HG03342 (cell line): Measurements from ENCODE around the gene PRAME.
"Not testable (repeated sequence)": the region's sequence is repeated elsewhere in the genome, so short reads cannot be mapped to it uniquely, and the experiment has no call there.

ENCODE experiments used
- ATAC-seq: cut with Tn5 transposase; IDR thresholded peaks from one replicate; pipeline ENCODE4 v1.9.1; 2021; ENCODE audit warnings: mild to moderate bottlenecking, moderate library complexity; ENCODE audit not compliant: unreplicated experiment

PRAME gene

GRCh38 chr22:22581524-22581923, 22.5 kb upstream of the PRAME start:
- not testable (repeated sequence) for ATAC-seq

- ATAC-seq = no peak
Measured at GRCh38 chr22:22579869-22580604, 21.0 kb upstream of the PRAME start.

DNA sequence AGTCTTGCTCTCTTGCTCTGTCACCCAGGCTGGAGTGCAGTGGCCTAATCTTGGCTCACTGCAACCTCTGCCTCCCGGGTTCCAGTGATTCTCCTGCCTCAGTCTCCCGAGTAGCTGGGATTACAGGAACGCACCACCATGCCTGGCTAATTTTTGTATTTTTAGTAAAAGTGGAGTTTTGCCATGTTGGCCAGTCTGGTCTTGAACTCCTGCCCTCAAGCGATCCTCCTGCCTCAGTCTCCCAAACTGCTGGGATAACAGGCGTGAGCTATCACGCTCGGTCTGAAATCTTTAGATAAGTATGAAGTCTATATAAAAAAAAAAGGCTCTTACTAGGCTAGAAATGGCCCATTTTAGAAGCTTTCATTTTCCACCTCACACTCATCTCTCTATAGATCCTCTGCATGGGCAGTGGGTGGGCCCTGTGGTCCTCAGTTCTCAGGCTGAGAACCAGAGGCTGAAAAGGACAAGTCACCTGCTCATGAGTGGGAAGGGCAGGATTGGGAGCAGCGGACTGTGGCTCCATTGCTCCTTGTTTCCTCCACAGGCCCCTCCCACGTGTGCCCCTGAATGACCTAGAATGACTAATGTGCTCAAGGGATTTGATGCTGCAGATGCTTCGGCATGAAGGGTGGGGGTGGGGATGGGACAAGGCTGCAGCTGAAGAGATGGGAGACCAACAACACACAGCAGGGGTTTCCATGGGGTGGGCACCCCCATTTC, 19.8 kb upstream of the PRAME start:
- no peak for ATAC-seq

- ATAC-seq = no peak
Measured at GRCh38 chr22:22576989-22577427, 17.9 kb upstream of the PRAME start.

DNA sequence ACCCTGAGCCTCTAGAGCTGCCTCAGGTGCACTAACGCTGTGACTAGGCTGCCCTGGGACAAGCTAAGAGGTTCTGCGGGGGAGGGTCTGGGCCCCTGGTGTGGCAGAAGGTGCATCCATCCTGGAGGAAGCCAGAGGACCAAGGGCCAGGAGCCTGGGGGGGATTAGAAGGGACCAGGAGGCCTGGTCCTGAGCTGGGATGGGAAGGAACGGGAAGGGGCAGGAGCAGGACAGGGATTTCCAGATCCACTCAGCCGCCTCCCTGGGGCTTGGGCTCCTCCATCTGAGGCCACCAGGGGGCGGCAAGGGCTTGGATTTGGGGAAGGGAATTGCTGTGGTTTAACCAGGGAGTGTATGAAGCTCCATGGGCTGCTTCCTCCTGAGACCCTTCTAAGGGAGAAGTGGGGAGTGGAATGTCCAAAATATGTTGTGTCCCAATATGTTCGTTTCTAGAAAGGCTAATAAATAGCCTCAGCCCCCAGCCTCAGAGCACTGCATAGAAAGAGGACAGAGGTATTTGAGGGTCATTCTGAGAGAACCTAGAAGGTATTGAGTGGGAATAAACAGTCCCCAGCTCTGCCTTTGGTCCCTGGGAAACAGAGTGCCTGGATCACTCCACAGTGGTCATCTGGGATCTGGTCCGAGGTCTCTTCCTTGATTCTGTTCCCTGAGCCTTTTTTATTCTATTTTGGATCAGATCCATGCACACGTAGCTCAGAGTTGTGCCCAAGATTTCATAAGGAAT, 17.4 kb upstream of the PRAME start:
- ATAC-seq = no peak

DNA sequence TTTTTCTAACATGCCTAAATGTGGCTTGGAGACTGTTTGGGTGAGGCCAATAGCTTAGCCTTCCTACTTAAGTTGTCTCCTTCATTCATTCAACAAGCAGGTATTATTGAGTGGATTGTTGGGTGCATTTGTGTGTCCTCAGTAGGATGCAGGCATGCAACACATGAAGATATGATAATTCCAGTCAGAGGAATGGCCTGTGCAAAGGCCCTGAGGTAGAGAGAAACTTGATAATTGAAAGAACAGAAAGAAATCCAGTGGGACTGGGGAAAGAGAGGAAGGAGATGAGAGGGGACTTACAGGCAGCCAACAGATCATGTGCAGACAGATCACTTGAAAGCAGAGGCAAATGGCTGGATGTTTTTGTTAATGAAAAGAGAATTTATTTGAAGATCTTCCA, 15.3 kb upstream of the PRAME start:
- no peak for ATAC-seq

DNA sequence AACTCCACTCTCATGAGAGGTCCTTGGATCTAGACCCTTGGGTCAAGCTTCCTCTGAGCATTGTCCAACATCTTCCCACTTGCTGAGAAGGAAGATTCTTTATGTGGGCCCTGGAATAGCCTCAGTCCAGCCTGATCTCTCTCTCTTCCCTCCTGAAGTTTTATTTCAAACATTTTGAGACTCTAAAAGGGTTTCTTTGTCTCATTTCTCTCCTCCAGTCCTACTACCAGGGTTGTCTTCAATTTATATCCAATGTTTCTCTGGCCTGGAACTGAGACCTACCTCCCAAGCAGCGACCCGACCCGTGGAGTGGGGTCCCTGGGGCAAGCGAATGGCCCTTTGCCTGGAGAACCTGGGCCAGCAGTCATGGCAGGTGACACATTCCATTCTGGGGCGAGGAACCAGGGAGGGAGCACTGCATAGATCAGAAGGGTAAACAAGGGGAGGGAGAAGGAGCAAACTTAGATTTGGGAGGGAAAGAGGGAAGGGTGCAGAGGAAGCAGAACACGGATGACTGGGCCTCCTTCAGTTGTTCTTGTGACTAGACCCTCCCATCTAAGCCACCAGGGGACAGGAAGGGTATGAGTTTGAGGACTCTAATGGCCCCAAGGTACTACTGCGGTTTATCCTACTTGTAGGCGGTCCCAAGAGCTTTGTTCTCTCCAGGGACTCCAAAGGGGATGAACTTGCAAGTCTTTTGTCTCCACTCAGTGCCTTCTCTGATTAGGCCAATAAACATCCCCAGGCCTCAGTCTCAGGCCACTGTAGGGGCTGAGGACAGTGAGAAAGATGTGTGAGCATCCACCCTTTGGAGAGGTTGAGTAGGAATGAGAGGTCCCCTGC, 14.2 kb upstream of the PRAME start:
- ATAC-seq = no peak

DNA sequence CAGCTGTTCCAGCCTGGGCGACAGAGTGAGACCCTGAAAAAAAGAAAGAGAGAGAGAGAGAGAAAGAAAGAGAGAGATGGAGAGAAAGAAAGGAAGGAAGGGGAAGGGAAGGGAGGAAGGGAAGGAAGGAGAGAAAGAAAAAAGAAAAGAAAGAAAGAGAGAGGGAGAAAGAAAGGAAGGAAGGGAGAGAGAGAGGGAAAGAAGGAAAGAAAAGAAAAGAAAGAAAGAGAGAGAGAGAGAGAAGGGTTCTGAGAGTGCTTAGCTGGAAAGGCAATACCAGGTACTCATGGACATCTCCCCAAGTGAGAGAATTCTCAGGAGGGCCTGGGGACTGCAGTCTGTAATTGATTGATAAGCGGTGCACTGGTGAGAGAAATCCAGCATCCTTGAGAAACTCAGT, 12.8 kb upstream of the PRAME start:
- no peak for ATAC-seq

GRCh38 chr22:22571429-22571828, 12.4 kb upstream of the PRAME start:
- no peak for ATAC-seq

GRCh38 chr22:22569218-22569617, 10.2 kb upstream of the PRAME start:
- ATAC-seq = no peak

DNA sequence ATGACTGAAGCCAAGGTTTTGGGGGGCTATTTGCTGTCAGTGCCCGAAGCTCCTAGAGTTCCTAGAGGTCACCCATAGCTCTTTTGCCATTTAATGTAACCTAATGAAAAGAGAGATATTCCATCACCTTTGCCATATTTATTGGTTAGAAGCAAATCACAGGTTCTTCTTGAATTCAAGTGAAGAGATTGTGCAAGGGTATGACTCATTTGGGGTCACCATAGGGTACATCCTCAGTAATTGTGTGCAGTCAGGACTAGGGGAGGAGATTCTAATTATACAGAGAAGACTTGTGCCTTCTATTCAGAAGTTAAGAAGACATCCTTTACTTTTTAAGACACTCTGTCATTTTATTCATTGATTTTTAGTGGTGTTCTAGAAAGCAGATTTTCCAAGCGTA, 6.9 kb upstream of the PRAME start:
- ATAC-seq = no peak

- ATAC-seq = no peak
Measured at GRCh38 chr22:22558071-22558971, 744 bp downstream of the PRAME start.

DNA sequence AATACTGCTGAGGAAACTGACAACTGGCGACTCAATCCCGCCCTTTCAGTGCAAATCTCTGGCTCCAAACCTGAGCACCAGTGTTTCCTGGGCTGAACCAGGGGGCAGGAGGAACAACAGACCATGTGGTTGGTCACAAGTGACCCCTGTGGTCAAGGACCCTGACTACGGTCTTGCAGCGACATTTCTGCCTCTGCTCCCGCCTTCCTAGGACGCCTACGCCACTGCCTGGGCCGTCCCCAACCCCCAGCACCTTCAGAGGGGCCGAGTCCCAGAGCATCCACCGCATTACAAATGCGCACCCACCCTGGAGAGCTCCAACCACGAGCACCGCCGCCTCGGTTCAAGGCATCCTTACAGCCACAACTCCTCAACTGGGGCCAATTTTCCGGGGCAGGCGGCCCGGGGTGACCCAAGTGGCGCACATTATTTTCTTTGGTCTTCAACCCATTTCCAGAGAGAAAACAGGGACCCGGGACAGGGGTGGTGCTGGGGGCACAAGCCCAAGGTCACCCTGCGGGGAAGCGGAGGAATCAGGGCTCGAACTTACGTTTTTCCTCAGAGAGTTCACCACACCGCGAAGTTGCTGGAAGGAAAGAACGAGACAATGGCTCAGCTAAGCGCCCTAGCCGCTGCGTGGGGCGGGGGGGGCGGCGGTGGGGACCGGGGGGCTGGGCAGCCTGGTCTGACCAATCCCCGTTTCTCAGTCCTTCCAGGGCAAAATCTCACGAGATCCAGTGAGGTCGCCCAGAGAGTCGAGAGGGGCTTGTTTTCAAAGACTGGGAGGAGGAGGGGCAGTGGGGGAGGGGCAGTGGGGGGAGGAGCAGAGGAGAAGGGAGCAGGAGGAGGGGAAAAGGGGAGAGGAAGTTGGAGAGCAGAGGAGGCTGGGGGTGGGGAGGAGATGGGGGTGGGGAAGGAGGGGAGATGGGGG, 1.8 kb downstream of the PRAME start:
- no peak for ATAC-seq

- ATAC-seq = no peak
Measured at GRCh38 chr22:22556578-22556977, 2.5 kb downstream of the PRAME start.

DNA sequence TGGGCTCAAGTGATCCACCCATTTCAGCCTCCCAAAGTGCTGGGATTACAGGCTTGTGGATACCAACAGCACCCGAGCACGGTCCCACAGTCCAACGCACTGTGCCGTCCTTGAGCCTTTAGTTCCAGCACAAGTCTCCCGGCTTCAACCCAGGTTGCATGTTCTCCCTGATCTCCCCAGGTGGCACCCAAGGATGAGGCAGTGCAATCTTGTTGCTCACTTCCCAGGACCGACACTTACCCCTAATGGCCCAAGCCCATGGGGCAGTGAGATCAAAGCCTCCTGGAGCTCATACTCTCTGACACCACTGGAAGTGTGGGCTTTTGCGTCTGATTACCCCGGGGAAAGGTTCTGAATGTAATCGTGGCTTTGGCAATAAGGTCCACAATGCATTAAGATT, 3.5 kb downstream of the PRAME start:
- ATAC-seq = no peak

- no peak for ATAC-seq
Measured at GRCh38 chr22:22554587-22555284, 4.3 kb downstream of the PRAME start.

- ATAC-seq = no peak
Measured at GRCh38 chr22:22553735-22554586, 5.1 kb downstream of the PRAME start.
